NCI-H2196 treated with DMSO at 0.1 percent for 48 hours (cell line): ENCODE results near the gene LRRIQ1.
"Not testable (repeated sequence)": the region's sequence is repeated elsewhere in the genome, so short reads cannot be mapped to it uniquely, and the experiment has no call there.

Experiments
- DNase-seq: peaks from one replicate; lab custom pipeline; 2025; ENCODE audit not compliant: unreplicated experiment; lab: John Stamatoyannopoulos, UW

LRRIQ1 gene

DNA sequence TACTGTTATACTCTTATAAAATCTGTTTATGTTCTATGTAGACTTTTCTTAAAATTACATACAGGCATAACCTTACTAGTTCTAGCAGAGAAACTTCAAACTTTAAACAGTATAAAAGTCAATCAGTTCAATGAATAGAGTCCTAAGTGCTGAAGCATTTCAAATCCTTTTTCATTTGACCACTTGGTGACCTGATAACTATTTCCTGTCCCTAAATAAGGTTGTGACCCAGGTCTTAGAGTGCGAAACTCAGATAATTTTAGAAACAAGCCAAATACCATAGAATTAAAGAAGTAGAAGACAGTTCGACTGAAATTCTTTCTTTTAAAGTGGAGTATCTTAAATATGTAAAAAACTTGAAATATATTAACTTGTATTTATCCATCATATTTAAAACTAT is 147.7 kb downstream of the LRRIQ1 start:
- DNase-seq: no peak

GRCh38 chr12:85186236-85186635 is 150.1 kb downstream of the LRRIQ1 start:
- no peak for DNase-seq

DNA sequence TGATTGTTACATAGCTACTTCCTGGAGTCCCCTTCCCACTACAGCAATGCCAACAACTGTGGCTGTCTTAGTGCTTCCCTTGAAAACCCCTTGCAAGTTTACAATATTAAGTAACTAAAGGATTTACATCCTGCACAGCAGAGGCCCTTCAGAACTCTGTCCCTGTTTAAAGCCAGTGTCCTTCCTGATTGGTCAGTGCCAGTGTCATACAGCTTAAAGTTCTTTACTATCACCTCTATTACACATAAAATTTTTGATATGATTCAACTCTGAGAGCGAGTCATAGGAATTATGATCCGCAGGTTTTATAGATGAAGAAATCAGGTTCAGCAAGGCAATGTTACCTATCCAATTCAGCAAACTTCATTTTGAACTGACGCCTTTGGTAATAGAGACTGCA is 152.5 kb downstream of the LRRIQ1 start:
- no peak for DNase-seq

DNA sequence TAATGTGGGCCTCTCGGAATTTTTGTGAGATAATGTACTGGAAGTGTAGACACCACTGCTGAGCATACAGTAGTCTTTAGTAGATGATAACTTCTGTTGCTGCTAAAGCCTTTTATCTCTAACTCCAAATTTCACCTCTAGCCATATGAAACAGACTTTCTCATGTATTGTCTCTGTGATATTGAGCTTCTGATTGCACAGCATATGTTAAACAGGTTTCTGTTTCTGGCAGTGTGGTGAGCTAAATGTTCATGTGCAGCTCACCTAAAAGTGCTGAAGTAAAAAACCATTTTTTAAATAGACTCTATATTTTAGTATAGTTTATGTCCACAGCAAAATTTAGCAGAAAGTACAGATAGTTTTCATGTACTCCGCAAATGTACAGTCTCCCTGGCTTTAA is 154.6 kb downstream of the LRRIQ1 start:
- DNase-seq: no peak

GRCh38 chr12:85203809-85204208 is 167.7 kb downstream of the LRRIQ1 start:
- not testable (repeated sequence) for DNase-seq

DNA sequence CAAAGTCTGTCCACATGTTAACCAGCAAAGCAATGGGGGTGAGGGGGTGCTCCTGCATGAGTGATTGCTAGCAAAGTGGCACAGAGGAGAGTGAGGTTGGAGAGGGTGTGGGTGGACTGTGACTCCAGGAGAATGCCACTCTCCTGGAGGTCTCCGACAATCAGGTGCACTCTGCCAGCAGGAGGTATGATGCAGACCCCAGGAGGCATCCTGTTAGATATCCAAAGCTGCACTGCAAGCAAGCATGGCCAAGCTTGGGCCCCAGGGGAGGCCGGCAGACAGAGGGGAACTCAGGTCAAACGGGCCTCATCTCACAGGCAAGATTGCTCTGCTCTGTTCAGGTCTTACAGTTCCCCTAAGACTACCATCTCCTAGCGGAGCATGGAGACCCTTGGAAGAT is 170.4 kb downstream of the LRRIQ1 start:
- no peak for DNase-seq

DNA sequence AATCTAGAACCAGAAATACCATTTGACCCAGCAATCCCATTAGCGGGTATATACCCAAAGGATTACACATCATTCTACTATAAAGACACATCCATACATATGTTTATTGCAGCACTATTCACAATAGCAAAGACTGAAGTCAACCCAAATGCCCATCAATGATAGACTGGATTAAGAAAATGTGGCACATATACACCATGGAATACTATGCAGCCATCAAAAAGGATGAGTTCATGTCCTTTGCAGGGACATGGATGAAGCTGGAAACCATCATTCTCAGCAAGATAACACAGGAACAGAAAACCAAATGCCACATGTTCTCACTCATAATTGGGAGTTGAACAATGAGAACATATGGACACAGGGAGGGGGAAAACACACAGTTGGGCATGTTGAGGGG is 188.2 kb downstream of the LRRIQ1 start:
- not testable (repeated sequence) for DNase-seq

DNA sequence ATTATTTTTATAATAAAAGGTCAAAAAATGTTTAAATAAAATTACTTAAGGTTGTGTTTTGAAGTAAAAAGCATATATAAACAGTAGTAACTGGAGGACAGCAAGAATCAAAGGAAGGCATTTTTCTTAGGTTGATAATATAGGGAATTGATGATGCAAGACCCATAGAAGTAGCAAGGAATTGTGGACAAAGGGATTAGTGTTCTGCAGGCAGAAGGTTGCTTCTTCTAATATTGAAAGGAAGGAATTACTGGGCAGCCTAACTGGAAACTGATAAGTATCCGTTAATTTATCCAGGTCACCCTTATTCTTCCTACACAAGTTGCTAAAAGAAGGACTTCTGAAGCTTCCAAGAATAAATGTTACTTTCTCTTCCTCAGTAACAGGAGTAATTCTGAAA is 189.3 kb downstream of the LRRIQ1 start:
- DNase-seq: no peak

DNA sequence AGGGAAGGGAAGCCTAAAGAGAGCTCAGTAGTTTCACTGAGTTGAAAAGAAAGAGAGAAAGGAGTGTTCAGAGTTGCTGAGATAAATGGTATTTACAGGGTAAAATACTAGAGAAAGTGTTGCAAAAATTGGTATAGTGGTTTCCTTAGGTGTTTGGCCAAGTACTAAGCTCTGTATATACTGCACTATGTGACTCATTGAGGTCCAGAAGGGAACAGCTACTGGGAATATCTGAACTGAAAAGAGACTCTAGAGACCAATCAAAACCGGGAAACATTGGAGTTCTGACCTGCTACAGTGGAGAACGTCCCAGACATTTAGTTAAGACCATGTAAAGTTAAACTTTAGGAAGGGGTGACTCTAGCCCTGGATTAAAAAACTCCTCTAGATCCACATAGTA is 201.2 kb downstream of the LRRIQ1 start:
- DNase-seq: no peak

DNA sequence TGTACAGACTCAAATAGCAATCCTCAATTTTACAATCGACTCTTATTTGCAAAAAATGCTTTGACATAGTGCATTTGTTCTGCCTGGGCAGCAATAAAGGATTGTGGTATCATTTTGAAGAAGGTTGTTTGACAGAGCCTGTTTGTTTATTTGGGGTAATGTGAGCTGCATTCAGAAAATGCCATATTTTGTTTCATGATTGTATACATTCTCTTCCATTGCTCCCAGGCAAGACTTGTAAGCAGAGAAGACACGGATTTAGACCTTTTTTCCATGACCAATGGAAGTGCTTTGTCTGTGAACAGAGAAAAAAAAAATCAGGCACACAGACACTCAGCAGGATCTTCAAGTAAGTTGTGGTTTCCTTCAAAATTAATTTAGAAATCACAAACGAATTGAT is 208.4 kb downstream of the LRRIQ1 start:
- no peak for DNase-seq

DNA sequence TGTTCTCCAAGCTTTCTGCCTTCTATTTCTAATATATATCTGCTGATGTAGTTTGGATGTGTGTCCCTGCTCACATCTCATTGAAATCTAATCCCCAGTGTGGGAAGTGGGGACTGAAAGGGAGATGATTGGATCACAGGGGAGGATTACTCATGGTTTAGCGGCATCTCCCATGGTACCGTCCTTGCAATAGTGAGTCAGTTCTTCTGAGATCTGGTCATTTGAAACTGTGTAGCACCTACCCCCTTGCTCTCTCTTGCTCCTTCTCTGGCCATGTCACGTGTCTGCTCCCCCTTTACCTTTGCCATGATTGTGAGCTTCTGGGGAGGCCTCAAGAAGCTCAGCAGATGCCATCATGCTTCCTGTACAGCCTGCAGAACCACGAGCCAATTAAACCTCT is 217.7 kb downstream of the LRRIQ1 start:
- DNase-seq: no peak

- no peak for DNase-seq
Observed at GRCh38 chr12:85257671-85258070, 221.5 kb downstream of the LRRIQ1 start.

DNA sequence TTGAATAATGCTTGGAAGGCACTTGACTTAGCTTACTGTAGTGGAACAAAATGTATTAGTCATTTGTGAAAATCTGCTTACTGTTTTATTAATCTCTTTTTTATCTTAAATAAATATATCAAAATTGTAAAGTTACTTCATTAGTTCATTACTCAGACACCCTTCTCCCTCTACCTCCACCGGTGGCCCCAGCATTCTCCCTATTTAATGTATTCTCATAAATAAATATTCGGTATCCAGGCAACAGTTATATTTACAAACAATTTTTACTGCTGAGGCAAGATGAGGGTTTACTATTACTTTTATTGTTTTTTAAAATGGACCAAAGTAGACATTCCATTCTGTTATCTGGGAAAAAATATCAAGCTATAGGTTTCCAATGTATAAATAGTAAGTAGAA is 224.3 kb downstream of the LRRIQ1 start:
- DNase-seq: no peak

DNA sequence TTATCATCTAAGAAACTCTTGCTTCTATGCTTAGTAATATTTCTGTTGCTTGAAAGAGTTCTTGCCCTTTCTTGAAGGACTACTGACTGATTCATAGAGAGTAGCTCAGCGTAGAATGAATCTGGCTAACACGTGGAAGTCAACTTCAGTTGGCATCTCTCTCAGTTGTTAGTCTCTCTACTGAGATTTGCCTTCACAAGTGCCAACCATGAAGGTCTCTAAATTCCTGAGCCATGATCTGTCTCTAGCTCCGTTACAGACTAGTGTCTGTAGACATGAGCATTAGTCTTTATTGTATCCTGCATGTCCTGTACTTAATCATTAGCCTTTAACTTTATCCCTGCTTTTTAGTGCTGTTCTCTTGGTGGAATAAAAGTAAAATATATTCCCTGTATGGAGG is 224.7 kb downstream of the LRRIQ1 start:
- no peak for DNase-seq

DNA sequence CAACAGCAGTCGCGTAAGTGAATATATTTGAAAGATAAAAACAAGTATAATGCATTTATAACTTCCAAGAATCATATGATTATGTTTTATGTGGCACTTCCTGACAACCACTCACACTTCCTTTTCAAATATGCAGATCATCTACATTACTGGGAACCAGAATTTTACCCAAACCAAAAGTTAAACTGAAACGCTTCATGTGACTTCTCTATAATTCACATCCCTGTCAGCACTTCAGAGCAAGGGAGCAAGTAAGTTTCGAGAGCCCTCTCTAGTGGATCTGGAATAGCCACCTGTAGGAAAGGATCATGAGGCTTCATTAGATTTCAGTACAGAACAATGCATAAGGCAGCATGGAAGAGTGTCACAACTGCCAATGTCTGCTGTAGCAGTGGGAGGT is 230.2 kb downstream of the LRRIQ1 start:
- no peak for DNase-seq

GRCh38 chr12:85273381-85274314 is 237.5 kb downstream of the LRRIQ1 start:
- no peak for DNase-seq

DNA sequence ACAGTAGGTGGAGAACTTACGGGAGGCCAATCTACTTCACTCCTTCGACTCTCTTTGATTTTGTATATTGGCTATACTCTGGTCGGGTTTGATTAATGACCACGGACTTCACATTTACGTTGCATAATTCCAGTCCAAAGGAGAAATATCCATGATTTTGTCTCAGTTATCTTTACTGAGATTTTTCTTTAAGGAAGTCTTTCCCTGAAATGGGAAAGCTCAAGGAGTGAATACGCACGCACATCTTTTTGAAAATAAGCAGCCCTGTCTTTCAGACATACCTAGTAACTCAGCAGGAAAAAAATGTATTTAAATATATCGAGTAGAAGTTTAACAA is 238.1 kb downstream of the LRRIQ1 start:
- DNase-seq: no peak

DNA sequence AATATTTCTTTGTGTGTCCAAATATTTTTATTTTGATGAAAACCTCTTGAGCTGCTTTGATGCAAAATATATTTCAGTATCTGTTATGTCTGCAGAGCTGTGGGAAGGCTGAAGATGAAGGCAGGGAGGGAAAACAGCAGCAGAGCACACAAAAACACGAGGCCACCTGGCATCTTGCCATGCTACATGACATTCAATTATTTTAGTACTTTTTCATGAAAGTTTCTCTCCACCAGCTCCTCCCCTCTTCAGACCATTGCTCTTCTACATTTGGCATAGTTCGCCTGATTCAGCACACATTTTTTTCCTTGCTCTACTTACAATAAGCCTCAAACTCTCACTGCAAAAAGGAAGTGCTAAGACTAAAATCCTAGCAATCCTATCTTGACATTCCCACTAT is 239.2 kb downstream of the LRRIQ1 start:
- no peak for DNase-seq

GRCh38 chr12:85277191-85277590 is 241.0 kb downstream of the LRRIQ1 start:
- no peak for DNase-seq

GRCh38 chr12:85277900-85278597 is 241.9 kb downstream of the LRRIQ1 start:
- DNase-seq: no peak

DNA sequence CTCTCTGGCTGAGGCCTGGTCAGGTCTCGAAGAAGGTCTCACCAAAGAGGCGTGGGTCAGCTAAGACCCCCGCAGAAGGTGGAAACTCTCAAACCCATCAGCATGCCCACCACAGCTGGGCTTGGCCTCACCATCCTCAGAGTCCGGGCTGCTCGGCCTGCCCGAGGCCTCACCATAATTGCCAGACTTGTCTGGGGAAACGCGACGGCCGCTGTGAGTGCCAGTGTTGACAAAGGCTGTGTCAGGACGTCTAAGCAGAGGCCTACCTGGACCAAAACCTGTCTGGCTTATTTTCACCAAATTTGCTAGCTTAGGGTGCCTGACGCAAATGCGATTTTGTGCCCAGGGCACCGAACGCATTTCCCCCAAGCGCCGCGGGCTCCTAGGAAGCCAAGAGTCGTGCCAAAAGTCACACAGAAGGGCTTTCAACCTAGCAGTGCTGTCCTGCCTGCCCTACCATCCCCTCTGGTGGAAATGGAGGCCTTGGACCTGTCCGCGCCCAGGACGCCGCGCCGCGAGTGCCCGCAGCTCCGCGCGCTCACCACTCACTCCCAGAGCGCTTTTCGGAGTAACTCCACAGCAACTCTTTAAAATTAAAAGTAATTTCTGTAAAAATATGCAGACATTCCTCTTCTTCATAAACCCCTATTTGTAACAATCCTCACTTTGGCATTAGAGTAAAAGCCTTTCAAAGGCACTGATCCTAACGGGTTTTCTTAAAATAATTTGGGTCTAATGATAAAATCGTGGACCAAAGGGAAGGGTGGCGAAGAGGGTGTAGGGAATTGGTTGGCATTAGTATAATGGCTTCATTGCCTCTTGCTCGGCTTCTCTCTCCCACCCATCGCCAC is 242.7 kb downstream of the LRRIQ1 start:
- no peak for DNase-seq
